PC-9 (cell line): ENCODE measurements around the gene NELL2. TPM values are rescaled to one million over a fixed set of nuclear protein-coding genes. Genes with fewer than 3 reads are reported as not detected.

ENCODE experiments used
- BruUV-seq: library from RNA; stranded (reverse); fragments of 400-500 nt; replicated peaks from 2 replicates; lab custom pipeline; 2021; lab: Mats Ljungman, UMichigan
- CTCF ChIA-PET: fragments of 300-600 bp; sonication (Branson Sonifier 250); formaldehyde crosslinking; loops from one replicate; lab custom pipeline; 2022; ENCODE audit warnings: antibody characterized with exemption; lab: Charles Lee
- POLR2A ChIA-PET: fragments of 300-600 bp; sonication (Branson Sonifier 250); formaldehyde crosslinking; loops from one replicate; lab custom pipeline; 2022; ENCODE audit warnings: antibody characterized with exemption; ENCODE audit not compliant: unreplicated experiment; lab: Charles Lee
- DNase-seq, 2 experiments: peaks; one replicate each; pipeline versions ENCODE4 v3.0.0 to v3.0.0-alpha.2; 2015 to 2022; ENCODE audit warnings: mixed read lengths in 1 of 2
- H2AFZ ChIP-seq: fragments of 200-600 bp; sonication (generic); 2 replicates; pipeline ENCODE4 v1.8.1; 2017; ENCODE audit warnings: antibody characterized with exemption
- H3F3A ChIP-seq: fragments of 200-600 bp; sonication (generic); 2 replicates; pipeline ENCODE4 v1.8.1; 2017; ENCODE audit warnings: antibody characterized with exemption, mild to moderate bottlenecking, low read depth; ENCODE audit not compliant: insufficient read depth
- H3K27ac ChIP-seq: fragments of 200-600 bp; sonication (generic); 2 replicates; pipeline ENCODE4 v1.6.1; 2016; ENCODE audit warnings: mixed run types
- H3K27me3 ChIP-seq: fragments of 200-600 bp; sonication (generic); 2 replicates; pipeline ENCODE4 v1.6.1; 2016; ENCODE audit warnings: low read depth, mixed run types; ENCODE audit not compliant: insufficient read depth
- H3K36me3 ChIP-seq: fragments of 200-600 bp; sonication (generic); 2 replicates; pipeline ENCODE4 v1.6.1; 2016; ENCODE audit warnings: low read depth, mixed run types
- H3K4me1 ChIP-seq: fragments of 200-600 bp; sonication (generic); replicated peaks from 2 replicates; pipeline ENCODE4 v1.6.1; 2016; ENCODE audit warnings: mixed run types; ENCODE audit not compliant: insufficient read depth
- H3K4me2 ChIP-seq: fragments of 200-600 bp; sonication (generic); 2 replicates; pipeline ENCODE4 v1.6.1; 2017; ENCODE audit warnings: mixed run types
- H3K4me3 ChIP-seq: fragments of 200-600 bp; sonication (generic); 2 replicates; pipeline ENCODE4 v1.6.1; 2016; ENCODE audit warnings: mixed run types
- H3K79me2 ChIP-seq: fragments of 200-600 bp; sonication (generic); 2 replicates; pipeline ENCODE4 v1.6.1; 2017; ENCODE audit warnings: low read depth, mixed run types
- H3K9me2 ChIP-seq: fragments of 200-600 bp; sonication (generic); 2 replicates; pipeline ENCODE4 v1.8.1; 2017; ENCODE audit warnings: mild to moderate bottlenecking; ENCODE audit not compliant: insufficient read depth
- H3K9me3 ChIP-seq: fragments of 200-600 bp; sonication (generic); 2 replicates; pipeline ENCODE4 v1.8.1; 2016; ENCODE audit warnings: low read depth; ENCODE audit not compliant: insufficient read depth
- H4K20me1 ChIP-seq: fragments of 200-600 bp; sonication (generic); 2 replicates; pipeline ENCODE4 v1.8.1; 2017; ENCODE audit not compliant: insufficient read depth
- EZH2 ChIP-seq: fragments of 200-600 bp; sonication (generic); IDR thresholded peaks from 2 replicates; pipeline ENCODE4 v1.8.0; 2017; ENCODE audit warnings: antibody characterized with exemption, low read depth
- intact Hi-C: fragments of 100-400 bp; cut with micrococcal nuclease; formaldehyde crosslinking; loops from one replicate; pipeline ENCODE4 v1.10.0; 2022; ENCODE audit not compliant: unreplicated experiment
- total RNA-seq: library from RNA; stranded (reverse); gene quantifications from 2 replicates; pipeline ENCODE4 v1.2.3, GENCODE V29; 2021
- TF ChIP-seq, protein P1 (sequence below): fragments of 200-600 bp; sonication (generic); conservative IDR thresholded peaks from 2 replicates; pipeline ENCODE4 v1.6.1; 2017; ENCODE audit warnings: mixed run types, antibody characterized with exemption, mild to moderate bottlenecking, moderate library complexity

The NELL2 gene
- total RNA-seq, 1 experiment from 2014 or later = 0.61 TPM

DNA sequence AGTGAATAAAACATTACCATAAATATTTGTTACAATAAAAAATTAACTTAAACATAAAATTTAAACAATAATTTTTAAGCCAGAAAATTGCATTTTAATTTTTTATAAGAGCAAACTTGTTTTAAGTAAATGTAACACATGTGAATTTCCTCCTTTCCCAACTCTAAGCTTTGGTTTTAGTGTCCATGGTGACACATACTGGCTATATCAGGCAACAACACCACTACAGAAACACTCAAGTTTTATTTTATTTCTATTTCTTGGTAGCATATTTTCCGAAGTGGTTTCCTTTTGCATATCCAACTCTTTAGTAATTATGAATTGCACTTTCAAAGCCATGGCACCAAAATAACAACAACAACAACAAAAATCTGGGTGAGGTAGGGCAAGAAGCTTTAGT lies 2.2 kb downstream of the NELL2 start:
- H3K4me3 ChIP-seq = no peak overlapping the region
- CTCF ChIA-PET = no interaction called here
- no peaks in the 10 kb centered on the region for H3K9me2 ChIP-seq
- no peaks in the 10 kb centered on the region for H3K9me3 ChIP-seq
- intact Hi-C loops = no loop called here
- peaks cover 25% of the 10 kb centered on the region for H3K27me3 ChIP-seq
- no peaks in the 10 kb centered on the region for H3K79me2 ChIP-seq
- no peak for DNase-seq
- TF ChIP-seq EZH2 = no peak
- TF ChIP-seq, protein P1, sequence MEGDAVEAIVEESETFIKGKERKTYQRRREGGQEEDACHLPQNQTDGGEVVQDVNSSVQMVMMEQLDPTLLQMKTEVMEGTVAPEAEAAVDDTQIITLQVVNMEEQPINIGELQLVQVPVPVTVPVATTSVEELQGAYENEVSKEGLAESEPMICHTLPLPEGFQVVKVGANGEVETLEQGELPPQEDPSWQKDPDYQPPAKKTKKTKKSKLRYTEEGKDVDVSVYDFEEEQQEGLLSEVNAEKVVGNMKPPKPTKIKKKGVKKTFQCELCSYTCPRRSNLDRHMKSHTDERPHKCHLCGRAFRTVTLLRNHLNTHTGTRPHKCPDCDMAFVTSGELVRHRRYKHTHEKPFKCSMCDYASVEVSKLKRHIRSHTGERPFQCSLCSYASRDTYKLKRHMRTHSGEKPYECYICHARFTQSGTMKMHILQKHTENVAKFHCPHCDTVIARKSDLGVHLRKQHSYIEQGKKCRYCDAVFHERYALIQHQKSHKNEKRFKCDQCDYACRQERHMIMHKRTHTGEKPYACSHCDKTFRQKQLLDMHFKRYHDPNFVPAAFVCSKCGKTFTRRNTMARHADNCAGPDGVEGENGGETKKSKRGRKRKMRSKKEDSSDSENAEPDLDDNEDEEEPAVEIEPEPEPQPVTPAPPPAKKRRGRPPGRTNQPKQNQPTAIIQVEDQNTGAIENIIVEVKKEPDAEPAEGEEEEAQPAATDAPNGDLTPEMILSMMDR = no peak; the same call in 1 of the 2 replicates
- H3K27ac ChIP-seq = no peak overlapping the region
- H3F3A ChIP-seq = no peaks in the 10 kb centered on the region
- no peak overlapping the region for H2AFZ ChIP-seq
- BruUV-seq = no TSS peak
- H4K20me1 ChIP-seq = no peaks in the 10 kb centered on the region
- POLR2A ChIA-PET = no interaction called here
- 0 out of 2 replicates have a peak, but pooled peaks cover 6% of the 10 kb centered on the region for H3K4me1 ChIP-seq
- H3K4me2 ChIP-seq = no peak overlapping the region
- no peaks in the 10 kb centered on the region for H3K36me3 ChIP-seq

DNA sequence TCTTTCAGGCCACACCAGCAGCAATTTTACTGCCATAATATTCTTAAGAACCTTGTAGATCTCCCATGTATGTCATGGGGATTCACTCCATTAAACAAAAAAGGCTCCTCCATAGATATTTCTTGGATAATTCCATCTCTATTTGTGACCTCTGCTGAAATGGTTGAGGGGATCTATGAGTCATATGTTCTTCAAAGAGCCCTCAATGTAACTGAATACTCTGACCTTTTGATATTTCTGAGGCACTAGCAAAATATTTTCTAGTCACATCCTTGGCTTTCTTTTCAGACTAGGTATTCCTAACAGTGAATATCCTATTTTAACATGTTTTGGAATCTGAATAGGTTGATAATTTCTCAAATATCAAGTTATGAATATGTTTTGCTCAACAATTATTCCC lies 6.6 kb downstream of the NELL2 start:
- Histone ChIP-seq H3K4me1 (no peaks in the 10 kb centered on the region), H3K4me2 (no peak overlapping the region), H3K27ac (no peak overlapping the region), H3K36me3 (no peaks in the 10 kb centered on the region), H3F3A (no peaks in the 10 kb centered on the region), H3K27me3 (peaks cover 6% of the 10 kb centered on the region; the same call in 1 of the 2 replicates), H3K4me3 (no peak overlapping the region), H4K20me1 (no peaks in the 10 kb centered on the region), H2AFZ (no peak overlapping the region), H3K79me2 (no peaks in the 10 kb centered on the region), H3K9me3 (no peaks in the 10 kb centered on the region), H3K9me2 (no peaks in the 10 kb centered on the region)
- intact Hi-C loops = no loop called here
- BruUV-seq = no TSS peak
- POLR2A ChIA-PET = no interaction called here
- TF ChIP-seq EZH2 = no peak
- TF ChIP-seq, protein P1 = no peak
- no peak for DNase-seq
- CTCF ChIA-PET = no interaction called here

DNA sequence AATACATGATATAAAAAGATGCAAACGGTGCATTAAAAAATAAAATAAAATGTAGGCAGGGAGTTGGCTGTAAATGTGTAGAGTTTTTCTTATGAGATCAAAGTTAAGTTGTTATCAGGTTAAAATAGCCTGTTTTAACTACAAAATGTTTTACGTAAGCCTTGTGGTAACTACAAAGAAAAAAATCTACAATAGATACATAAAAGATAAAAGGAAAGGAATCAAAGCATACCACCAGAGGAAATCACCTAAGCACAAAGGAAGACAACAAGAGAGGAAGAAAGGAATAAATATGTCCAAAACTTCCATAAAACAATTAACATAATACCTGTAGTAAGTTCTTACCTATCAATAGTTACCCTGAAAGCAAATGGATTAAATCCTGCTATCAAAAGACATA lies 12.2 kb downstream of the NELL2 start:
- no peaks in the 10 kb centered on the region; the same call in 1 of the 2 replicates for H3K9me2 ChIP-seq
- intact Hi-C loops = no loop called here
- BruUV-seq = no TSS peak

More for the DNA sequence above, 12.2 kb downstream of the NELL2 start:
- no peaks in the 10 kb centered on the region for H3F3A ChIP-seq
- CTCF ChIA-PET = no interaction called here
- TF ChIP-seq EZH2 = no peak
- TF ChIP-seq, protein P1 = no peak
- H4K20me1 ChIP-seq = no peaks in the 10 kb centered on the region
- no peaks in the 10 kb centered on the region for H3K79me2 ChIP-seq
- H3K27ac ChIP-seq = no peak overlapping the region
- H2AFZ ChIP-seq = no peak overlapping the region
- POLR2A ChIA-PET = interaction anchor here (0.6 kb wide), 1 partner anchor 194 kb away, joined by 4 read pairs; no protein-coding TSS in a partner anchor
- DNase-seq = no peak
- H3K4me3 ChIP-seq = no peak overlapping the region
- no peaks in the 10 kb centered on the region for H3K27me3 ChIP-seq
- H3K4me1 ChIP-seq = no peaks in the 10 kb centered on the region
- H3K9me3 ChIP-seq = no peaks in the 10 kb centered on the region
- no peak overlapping the region for H3K4me2 ChIP-seq
- H3K36me3 ChIP-seq = no peaks in the 10 kb centered on the region
